Measurements from ENCODE around the gene TMEM42.
"Not testable (repeated sequence)": the region's sequence is repeated elsewhere in the genome, so short reads cannot be mapped to it uniquely, and the experiment has no call there.

The TMEM42 gene

DNA sequence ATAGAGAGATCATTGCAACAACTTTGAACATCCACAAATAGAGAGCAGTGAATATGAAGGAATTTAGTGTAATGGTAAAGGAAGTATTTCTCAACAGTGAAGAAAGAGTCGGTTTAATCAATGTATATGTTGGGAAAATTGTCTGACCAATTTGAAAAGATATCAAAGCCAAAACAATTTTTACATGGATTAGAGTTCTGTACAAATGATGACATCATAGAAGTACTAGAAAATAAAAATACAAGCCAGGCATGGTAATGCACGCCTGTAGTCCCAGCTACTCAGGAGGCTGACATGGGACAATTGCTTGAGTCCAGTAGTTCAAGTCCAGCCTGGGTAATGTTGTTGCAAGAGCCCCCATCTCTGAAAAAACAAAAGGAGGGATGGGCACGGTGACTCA is 26.0 kb upstream of the TMEM42 start:
- Histone ChIP-seq H3K36me3 (ENCODE audit: control insufficient read depth in 5 of 5, insufficient read depth in 5 of 5, low read length in 5 of 5) (no peaks in the 10 kb centered on the region), H3K4me1 (ENCODE audit: control insufficient read depth in 5 of 5, insufficient read depth in 5 of 5, low read length in 5 of 5) (no peaks in the 10 kb centered on the region), H3K27me3 (ENCODE audit: control insufficient read depth in 5 of 5, insufficient read depth in 4 of 5, low read length in 5 of 5) (no peaks in the 10 kb centered on the region), H3K9me3 (ENCODE audit: control insufficient read depth in 5 of 5, low read length in 5 of 5) (peaks cover 2 to 8% (median 6%) of the 10 kb centered on the region in 5 donors), H3K9ac (ENCODE audit: low read length in 5 of 5) (no peak overlapping the region), H3K4me3 (ENCODE audit: low read depth in 1 of 5, low read length in 5 of 5) (no peak overlapping the region), H3K27ac (ENCODE audit: low read depth, low read length) (no peak overlapping the region)

- Histone ChIP-seq H3K27me3 (ENCODE audit: control insufficient read depth in 5 of 5, insufficient read depth in 4 of 5, low read length in 5 of 5) (no peaks in the 10 kb centered on the region), H3K27ac (ENCODE audit: low read depth, low read length) (no peak overlapping the region), H3K9me3 (ENCODE audit: control insufficient read depth in 5 of 5, low read length in 5 of 5) (peaks cover 0 to 2% (median 0%) of the 10 kb centered on the region in 5 donors), H3K36me3 (ENCODE audit: control insufficient read depth in 5 of 5, insufficient read depth in 5 of 5, low read length in 5 of 5) (no peaks in the 10 kb centered on the region), H3K4me3 (ENCODE audit: low read depth in 1 of 5, low read length in 5 of 5) (no peak overlapping the region), H3K9ac (ENCODE audit: low read length in 5 of 5) (no peak overlapping the region), H3K4me1 (ENCODE audit: control insufficient read depth in 5 of 5, insufficient read depth in 5 of 5, low read length in 5 of 5) (no peaks in the 10 kb centered on the region)
Observed at GRCh38 chr3:44842376-44842775, 19.3 kb upstream of the TMEM42 start.

- no peaks in the 10 kb centered on the region for H3K36me3 ChIP-seq (ENCODE audit: control insufficient read depth in 5 of 5, insufficient read depth in 5 of 5, low read length in 5 of 5)
- H3K4me1 ChIP-seq (ENCODE audit: control insufficient read depth in 5 of 5, insufficient read depth in 5 of 5, low read length in 5 of 5) = peaks cover 0 to 9% (median 0%) of the 10 kb centered on the region in 5 donors
- H3K9me3 ChIP-seq (ENCODE audit: control insufficient read depth in 5 of 5, low read length in 5 of 5) = no peaks in the 10 kb centered on the region
- no peak overlapping the region for H3K27ac ChIP-seq (ENCODE audit: low read depth, low read length)
- no peak overlapping the region for H3K4me3 ChIP-seq (ENCODE audit: low read depth in 1 of 5, low read length in 5 of 5)
- no peak overlapping the region for H3K9ac ChIP-seq (ENCODE audit: low read length in 5 of 5)
- no peaks in the 10 kb centered on the region for H3K27me3 ChIP-seq (ENCODE audit: control insufficient read depth in 5 of 5, insufficient read depth in 4 of 5, low read length in 5 of 5)
Observed at GRCh38 chr3:44845528-44846520, 15.9 kb upstream of the TMEM42 start.

DNA sequence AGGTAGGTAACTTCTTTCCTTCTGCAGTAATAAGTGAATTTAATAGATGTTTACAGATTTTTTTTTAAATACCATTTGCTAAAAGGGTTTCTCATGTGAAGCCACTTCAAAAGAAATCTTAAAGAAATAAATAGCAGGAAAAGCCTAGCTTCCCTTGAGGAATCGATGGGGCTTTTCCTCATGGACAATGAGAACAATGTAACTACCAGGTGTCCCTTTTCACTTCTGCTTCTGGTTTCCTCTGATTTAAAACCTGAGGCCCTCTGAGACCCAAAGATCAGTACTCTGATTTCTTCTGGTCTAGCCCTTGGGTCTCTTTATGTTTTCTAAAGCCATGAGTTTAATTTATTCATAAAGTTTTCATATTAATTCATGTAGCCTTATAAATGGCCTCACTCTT is 13.1 kb upstream of the TMEM42 start:
- Histone ChIP-seq H3K9me3 (ENCODE audit: control insufficient read depth in 5 of 5, low read length in 5 of 5) (peaks cover 0 to 2% (median 0%) of the 10 kb centered on the region in 5 donors), H3K27ac (ENCODE audit: low read depth, low read length) (no peak overlapping the region), H3K9ac (ENCODE audit: low read length in 5 of 5) (peak overlapping the region in 1 of 5 donors; percentile 25), H3K36me3 (ENCODE audit: control insufficient read depth in 5 of 5, insufficient read depth in 5 of 5, low read length in 5 of 5) (no peaks in the 10 kb centered on the region), H3K4me3 (ENCODE audit: low read depth in 1 of 5, low read length in 5 of 5) (no peak overlapping the region), H3K27me3 (ENCODE audit: control insufficient read depth in 5 of 5, insufficient read depth in 4 of 5, low read length in 5 of 5) (no peaks in the 10 kb centered on the region), H3K4me1 (ENCODE audit: control insufficient read depth in 5 of 5, insufficient read depth in 5 of 5, low read length in 5 of 5) (peaks cover 0 to 9% (median 0%) of the 10 kb centered on the region in 5 donors)

DNA sequence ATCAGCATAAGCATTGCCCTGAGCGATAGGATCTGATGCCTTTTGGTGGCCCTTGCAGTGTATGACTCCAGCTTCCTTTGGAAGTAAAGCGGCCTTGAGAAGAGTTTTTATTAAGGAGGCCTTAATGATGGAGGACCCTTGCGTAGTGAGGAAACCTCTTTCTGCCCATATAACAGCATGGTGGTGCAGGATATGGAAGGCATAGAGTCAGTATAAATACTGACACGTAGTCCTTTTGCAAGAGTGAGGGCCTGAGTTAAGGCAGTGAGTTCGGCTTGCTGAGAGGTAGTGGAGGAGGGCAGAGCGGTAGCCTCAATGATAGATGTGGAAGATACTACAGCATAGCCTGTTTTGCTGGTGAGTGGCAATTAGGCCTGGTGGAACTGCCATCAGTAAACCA is 5.0 kb upstream of the TMEM42 start:
- not testable (repeated sequence) for H3K27ac ChIP-seq (ENCODE audit: low read depth, low read length); H3K4me1 ChIP-seq (ENCODE audit: control insufficient read depth in 5 of 5, insufficient read depth in 5 of 5, low read length in 5 of 5); H3K9ac ChIP-seq (ENCODE audit: low read length in 5 of 5); H3K4me3 ChIP-seq (ENCODE audit: low read depth in 1 of 5, low read length in 5 of 5); H3K27me3 ChIP-seq (ENCODE audit: control insufficient read depth in 5 of 5, insufficient read depth in 4 of 5, low read length in 5 of 5); H3K36me3 ChIP-seq (ENCODE audit: control insufficient read depth in 5 of 5, insufficient read depth in 5 of 5, low read length in 5 of 5)
- peaks cover 0 to 11% (median 2%) of the 10 kb centered on the region in 5 donors for H3K9me3 ChIP-seq (ENCODE audit: control insufficient read depth in 5 of 5, low read length in 5 of 5)

DNA sequence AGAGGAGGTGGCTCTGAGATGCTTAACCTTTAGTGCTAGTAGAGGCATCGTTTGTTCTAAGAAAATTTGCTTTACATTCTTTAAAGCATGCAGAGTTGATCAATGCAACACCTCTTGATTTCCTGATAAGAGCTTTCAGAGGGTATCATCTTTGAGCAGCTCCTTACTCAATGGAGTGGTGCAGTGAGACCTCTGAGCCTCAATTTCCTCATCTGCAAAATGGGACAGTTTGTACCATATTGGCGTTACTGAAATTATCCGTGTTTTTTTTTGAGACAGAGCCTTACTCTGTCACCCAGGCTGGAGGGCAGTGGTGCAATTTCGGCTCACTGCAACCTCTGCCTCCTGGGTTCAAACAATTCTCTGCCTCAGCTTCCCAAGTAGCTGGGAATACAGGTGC is 1.6 kb upstream of the TMEM42 start:
- Histone ChIP-seq H3K9ac (ENCODE audit: low read length in 5 of 5) (no peak overlapping the region), H3K4me3 (ENCODE audit: low read depth in 1 of 5, low read length in 5 of 5) (no peak overlapping the region), H3K9me3 (ENCODE audit: control insufficient read depth in 5 of 5, low read length in 5 of 5) (peaks cover 0 to 11% (median 0%) of the 10 kb centered on the region in 5 donors), H3K27me3 (ENCODE audit: control insufficient read depth in 5 of 5, insufficient read depth in 4 of 5, low read length in 5 of 5) (no peaks in the 10 kb centered on the region), H3K27ac (ENCODE audit: low read depth, low read length) (no peak overlapping the region), H3K36me3 (ENCODE audit: control insufficient read depth in 5 of 5, insufficient read depth in 5 of 5, low read length in 5 of 5) (peaks cover 0 to 6% (median 0%) of the 10 kb centered on the region in 5 donors), H3K4me1 (ENCODE audit: control insufficient read depth in 5 of 5, insufficient read depth in 5 of 5, low read length in 5 of 5) (peaks cover 2 to 14% (median 13%) of the 10 kb centered on the region in 5 donors)

DNA sequence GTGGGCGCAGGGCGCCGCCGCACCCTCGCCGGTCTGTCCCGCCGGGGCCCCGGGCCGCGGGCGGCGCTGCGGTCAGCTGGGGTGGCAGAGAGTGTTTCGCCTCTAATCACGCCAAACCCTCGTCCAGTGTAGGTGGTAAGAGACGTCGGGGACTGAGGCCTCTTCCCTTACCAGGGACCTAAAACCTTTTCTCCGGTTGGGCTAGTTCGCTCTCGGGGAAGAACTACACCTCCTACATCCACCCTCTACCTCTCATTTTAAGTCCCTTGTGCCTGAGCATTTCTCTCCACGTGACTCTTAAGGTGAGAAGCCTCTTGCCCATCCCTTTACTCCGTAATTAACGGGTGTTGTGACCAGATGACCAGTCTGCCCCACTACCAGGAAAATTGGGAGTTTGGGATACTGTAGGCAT is 520 bp downstream of the TMEM42 start:
- no peaks in the 10 kb centered on the region for H3K27me3 ChIP-seq (ENCODE audit: control insufficient read depth in 5 of 5, insufficient read depth in 4 of 5, low read length in 5 of 5)
- H3K36me3 ChIP-seq (ENCODE audit: control insufficient read depth in 5 of 5, insufficient read depth in 5 of 5, low read length in 5 of 5) = peaks cover 0 to 9% (median 5%) of the 10 kb centered on the region in 5 donors
- peak overlapping the region; percentile 80 to 93 (median 85) for H3K4me3 ChIP-seq (ENCODE audit: low read depth in 1 of 5, low read length in 5 of 5)
- H3K9me3 ChIP-seq (ENCODE audit: control insufficient read depth in 5 of 5, low read length in 5 of 5) = peaks cover 0 to 2% (median 0%) of the 10 kb centered on the region in 5 donors
- H3K9ac ChIP-seq (ENCODE audit: low read length in 5 of 5) = peak overlapping the region; percentile 75 to 96 (median 87)
- peak overlapping the region; percentile 61 for H3K27ac ChIP-seq (ENCODE audit: low read depth, low read length)
- peaks cover 2 to 14% (median 13%) of the 10 kb centered on the region in 5 donors for H3K4me1 ChIP-seq (ENCODE audit: control insufficient read depth in 5 of 5, insufficient read depth in 5 of 5, low read length in 5 of 5)

- Histone ChIP-seq H3K27ac (ENCODE audit: low read depth, low read length) (no peak overlapping the region), H3K27me3 (ENCODE audit: control insufficient read depth in 5 of 5, insufficient read depth in 4 of 5, low read length in 5 of 5) (no peaks in the 10 kb centered on the region), H3K36me3 (ENCODE audit: control insufficient read depth in 5 of 5, insufficient read depth in 5 of 5, low read length in 5 of 5) (peaks cover 0 to 9% (median 5%) of the 10 kb centered on the region in 5 donors), H3K4me3 (ENCODE audit: low read depth in 1 of 5, low read length in 5 of 5) (no peak overlapping the region), H3K9me3 (ENCODE audit: control insufficient read depth in 5 of 5, low read length in 5 of 5) (no peaks in the 10 kb centered on the region), H3K4me1 (ENCODE audit: control insufficient read depth in 5 of 5, insufficient read depth in 5 of 5, low read length in 5 of 5) (peaks cover 2 to 14% (median 13%) of the 10 kb centered on the region in 5 donors), H3K9ac (ENCODE audit: low read length in 5 of 5) (no peak overlapping the region)
Observed at GRCh38 chr3:44865272-44866035, 3.7 kb downstream of the TMEM42 start.

GRCh38 chr3:44867421-44868111 is 5.9 kb downstream of the TMEM42 start:
- peaks cover 0 to 3% (median 3%) of the 10 kb centered on the region in 5 donors for H3K4me1 ChIP-seq (ENCODE audit: control insufficient read depth in 5 of 5, insufficient read depth in 5 of 5, low read length in 5 of 5)
- no peaks in the 10 kb centered on the region for H3K27me3 ChIP-seq (ENCODE audit: control insufficient read depth in 5 of 5, insufficient read depth in 4 of 5, low read length in 5 of 5)
- no peaks in the 10 kb centered on the region for H3K9me3 ChIP-seq (ENCODE audit: control insufficient read depth in 5 of 5, low read length in 5 of 5)
- no peak overlapping the region for H3K9ac ChIP-seq (ENCODE audit: low read length in 5 of 5)
- H3K27ac ChIP-seq (ENCODE audit: low read depth, low read length) = no peak overlapping the region
- no peak overlapping the region for H3K4me3 ChIP-seq (ENCODE audit: low read depth in 1 of 5, low read length in 5 of 5)
- H3K36me3 ChIP-seq (ENCODE audit: control insufficient read depth in 5 of 5, insufficient read depth in 5 of 5, low read length in 5 of 5) = peaks cover 0 to 9% (median 5%) of the 10 kb centered on the region in 5 donors

Measured in subcutaneous abdominal adipose tissue (tissue), 5 donors.